PC-9 (cell line): Measurements from ENCODE around the gene TTC17.

Experiments
- CTCF ChIP-seq: fragments of 200-600 bp; sonication (generic); conservative IDR thresholded peaks from 2 replicates; pipeline ENCODE4 v1.6.1; 2017; ENCODE audit warnings: mixed run types, antibody characterized with exemption, mild to moderate bottlenecking, moderate library complexity
- EZH2 ChIP-seq: fragments of 200-600 bp; sonication (generic); IDR thresholded peaks from 2 replicates; pipeline ENCODE4 v1.8.0; 2017; ENCODE audit warnings: antibody characterized with exemption, low read depth

- no peak for TF ChIP-seq EZH2
- no peak for TF ChIP-seq CTCF
Observed at GRCh38 chr11:43505171-43505570, 146.5 kb downstream of the TTC17 start.
